MM.1S (cell line): ENCODE measurements around the gene NEURL1.

Experiments
- CTCF ChIP-seq: fragments of 300-600 bp; sonication (generic); IDR thresholded peaks from 2 replicates; pipeline ENCODE4 v1.5.1; 2016; ENCODE audit warnings: antibody characterized with exemption, low read length, mixed read lengths
- EZH2 ChIP-seq: fragments of 300-600 bp; sonication (generic); optimal IDR thresholded peaks from 2 replicates; pipeline ENCODE3; 2017; ENCODE audit warnings: low read depth, mild to moderate bottlenecking, antibody characterized with exemption, low read length, mixed read lengths

GRCh38 chr10:103633846-103634245, 140.3 kb downstream of the NEURL1 start:
- no peak for TF ChIP-seq CTCF
- no peak for TF ChIP-seq EZH2
